ENCODE measurements around the gene IRX6.

Gene IRX6

DNA sequence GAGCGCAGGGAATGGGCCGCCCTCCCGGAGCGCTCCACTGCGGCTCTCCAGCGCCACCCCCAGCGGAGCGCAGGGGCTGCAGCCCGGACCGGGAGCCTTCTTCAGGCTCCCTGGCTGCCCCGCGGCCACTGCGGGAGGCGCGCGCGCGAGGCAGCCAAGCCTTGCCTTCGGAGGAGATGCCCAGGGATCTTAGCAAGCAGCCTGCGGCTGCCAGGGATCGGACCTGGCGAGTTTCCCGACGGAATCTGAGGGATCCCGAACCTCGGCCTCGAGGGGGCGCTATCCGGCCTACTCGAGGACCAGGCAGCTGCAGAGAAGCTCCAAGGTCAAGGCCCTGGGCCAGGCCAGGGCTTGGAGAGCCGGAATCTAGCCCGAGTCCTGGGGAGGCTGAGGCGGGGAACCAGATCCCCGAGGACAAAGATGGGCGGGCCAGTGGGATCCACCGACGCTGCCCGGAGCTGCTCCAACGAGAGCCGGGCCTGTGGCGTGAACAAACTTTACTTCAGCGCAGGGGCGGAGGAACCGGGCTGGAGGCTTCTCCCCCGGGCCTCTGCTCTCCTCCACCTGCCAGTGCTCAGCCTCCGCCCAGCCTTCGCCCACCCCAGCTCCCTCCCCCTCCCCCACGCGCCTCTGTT, at the start of gene IRX6:
IRX6 (plus strand) TSS at position 567 of the 635 bp plus-strand sequence. CDS start 889 bp downstream, outside the sequence.
- H3K9me3 Mint-ChIP-seq, result no peaks in the 10 kb centered on the region
- H3K4me1 Mint-ChIP-seq (ENCODE audit: low read depth), result no peaks in the 10 kb centered on the region
- no peak within 1 kb of the TSS for H3K27ac Mint-ChIP-seq
- no peak for DNase-seq (ENCODE audit: low spot score)
- no peak within 1 kb of the TSS for H3K4me3 Mint-ChIP-seq
- no peaks in the 10 kb centered on the region for H3K36me3 Mint-ChIP-seq (ENCODE audit: low read depth)
- H3K27me3 Mint-ChIP-seq (ENCODE audit: low read depth), result peaks cover 48% of the 10 kb centered on the region

DNA sequence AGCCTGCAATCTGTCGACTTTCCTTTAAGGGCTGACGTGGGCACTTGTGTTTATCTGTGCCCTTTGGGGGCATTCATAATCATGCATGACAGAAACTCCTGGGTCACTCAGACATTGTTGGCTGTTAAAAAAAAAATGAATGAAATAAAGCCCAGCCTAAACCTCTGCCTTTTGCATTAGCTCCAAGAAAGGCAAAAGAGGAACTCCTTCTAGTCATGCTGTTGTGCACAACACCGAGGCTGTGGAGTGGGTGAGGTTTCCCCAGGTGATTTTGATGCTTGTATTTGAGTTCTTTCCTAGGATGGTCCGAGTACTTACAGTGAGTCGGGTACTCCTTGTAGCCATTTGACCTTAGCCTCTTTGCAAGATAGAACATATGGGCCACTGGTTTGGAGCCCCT, 49.6 kb upstream of the IRX6 start:
- Mint-ChIP-seq H3K9me3 (no peaks in the 10 kb centered on the region), H3K36me3 (ENCODE audit: low read depth) (no peaks in the 10 kb centered on the region), H3K27ac (no peak overlapping the region), H3K4me1 (ENCODE audit: low read depth) (no peaks in the 10 kb centered on the region), H3K4me3 (no peak overlapping the region), H3K27me3 (ENCODE audit: low read depth) (no peaks in the 10 kb centered on the region)
- DNase-seq (ENCODE audit: low spot score), result no peak

DNA sequence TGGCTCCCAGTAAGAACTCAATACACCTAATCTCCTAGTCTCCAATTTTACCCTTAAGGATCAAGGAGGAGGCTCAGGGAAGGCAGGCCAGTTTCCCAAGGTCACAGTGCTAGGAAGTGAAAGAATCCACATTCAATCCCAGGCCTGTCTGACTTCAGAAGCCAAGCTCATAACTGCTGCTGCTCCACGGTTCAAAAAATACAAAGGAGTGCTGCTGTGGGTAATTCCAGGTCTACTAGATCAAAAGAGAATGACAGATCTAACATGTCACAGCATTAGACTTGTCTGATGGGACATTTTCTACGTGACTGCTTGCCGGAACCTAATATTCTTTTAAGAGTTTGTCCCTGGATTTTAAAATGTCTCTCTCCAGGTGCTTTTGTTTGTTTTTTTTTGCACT, 48.8 kb upstream of the IRX6 start:
- H3K27ac Mint-ChIP-seq, result no peak overlapping the region
- no peak for DNase-seq (ENCODE audit: low spot score)
- H3K4me1 Mint-ChIP-seq (ENCODE audit: low read depth), result no peaks in the 10 kb centered on the region
- H3K4me3 Mint-ChIP-seq, result no peak overlapping the region
- no peaks in the 10 kb centered on the region for H3K36me3 Mint-ChIP-seq (ENCODE audit: low read depth)
- no peaks in the 10 kb centered on the region for H3K9me3 Mint-ChIP-seq
- no peaks in the 10 kb centered on the region for H3K27me3 Mint-ChIP-seq (ENCODE audit: low read depth)

DNA sequence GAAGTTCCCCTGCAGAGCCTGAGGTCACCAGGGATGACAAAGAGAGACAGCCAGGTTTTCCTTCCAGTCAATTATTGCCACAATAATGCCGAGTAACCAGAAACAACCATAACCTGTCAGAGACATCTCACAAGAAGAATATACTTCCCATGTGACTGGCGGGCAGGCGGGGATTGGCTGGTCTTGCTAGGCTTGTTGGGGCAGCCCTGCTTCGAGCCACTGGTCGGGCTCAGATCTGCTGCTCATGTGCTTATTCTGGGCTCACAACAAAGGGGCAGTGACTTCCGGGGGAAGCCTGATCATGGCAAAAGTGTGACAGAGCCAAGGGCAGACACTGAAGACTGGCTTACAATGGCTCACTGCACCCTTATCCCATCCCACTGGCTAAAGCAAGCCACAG, 48.1 kb upstream of the IRX6 start:
- Mint-ChIP-seq H3K4me3 (no peak overlapping the region), H3K4me1 (ENCODE audit: low read depth) (no peaks in the 10 kb centered on the region), H3K9me3 (no peaks in the 10 kb centered on the region), H3K27me3 (ENCODE audit: low read depth) (no peaks in the 10 kb centered on the region), H3K36me3 (ENCODE audit: low read depth) (no peaks in the 10 kb centered on the region), H3K27ac (no peak overlapping the region)
- DNase-seq (ENCODE audit: low spot score), result no peak

DNA sequence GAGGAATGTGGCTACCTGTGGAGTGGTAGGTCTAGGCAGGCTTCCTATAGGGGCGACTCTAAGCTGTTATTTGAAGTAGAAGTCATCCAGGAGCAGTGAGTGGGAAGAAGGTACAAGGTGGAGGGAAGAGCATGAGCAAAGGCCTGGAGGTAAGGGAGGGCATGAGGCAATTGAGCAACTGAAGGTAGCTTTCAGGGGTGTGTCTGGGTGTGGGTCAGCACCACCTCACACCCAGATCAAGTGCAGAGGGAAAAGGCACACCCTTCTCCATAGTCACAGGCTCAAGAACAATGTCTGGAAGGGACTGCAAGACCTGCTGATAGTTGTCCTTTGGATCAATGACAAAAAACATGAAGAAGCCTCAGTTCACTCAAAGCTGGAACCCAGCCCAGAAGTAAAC, 46.5 kb upstream of the IRX6 start:
- H3K9me3 Mint-ChIP-seq, result no peaks in the 10 kb centered on the region
- no peaks in the 10 kb centered on the region for H3K4me1 Mint-ChIP-seq (ENCODE audit: low read depth)
- H3K36me3 Mint-ChIP-seq (ENCODE audit: low read depth), result no peaks in the 10 kb centered on the region
- H3K4me3 Mint-ChIP-seq, result no peak overlapping the region
- DNase-seq (ENCODE audit: low spot score), result no peak
- H3K27ac Mint-ChIP-seq, result no peak overlapping the region
- H3K27me3 Mint-ChIP-seq (ENCODE audit: low read depth), result no peaks in the 10 kb centered on the region

DNA sequence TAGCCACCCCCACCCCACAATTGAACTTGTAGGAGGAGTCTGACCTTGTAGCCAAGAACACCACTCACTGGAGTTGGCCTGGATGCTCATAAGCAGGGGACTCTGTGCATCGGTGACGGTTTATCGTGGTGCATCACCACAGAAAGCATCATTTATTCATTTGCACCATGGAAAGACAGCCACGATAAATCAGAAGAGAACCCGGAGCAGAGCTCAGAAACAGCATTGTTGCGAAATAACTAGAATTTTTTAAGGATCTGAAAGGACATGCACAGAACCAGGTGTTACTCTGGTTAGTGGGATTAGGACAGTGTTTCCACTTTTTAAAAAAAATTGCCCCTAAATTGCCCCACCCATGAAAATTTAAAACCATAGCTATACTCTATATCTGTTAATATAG, 44.4 kb upstream of the IRX6 start:
- H3K9me3 Mint-ChIP-seq, result no peaks in the 10 kb centered on the region
- no peaks in the 10 kb centered on the region for H3K4me1 Mint-ChIP-seq (ENCODE audit: low read depth)
- no peaks in the 10 kb centered on the region for H3K27me3 Mint-ChIP-seq (ENCODE audit: low read depth)
- no peaks in the 10 kb centered on the region for H3K36me3 Mint-ChIP-seq (ENCODE audit: low read depth)
- no peak overlapping the region for H3K27ac Mint-ChIP-seq
- no peak for DNase-seq (ENCODE audit: low spot score)
- H3K4me3 Mint-ChIP-seq, result no peak overlapping the region

DNA sequence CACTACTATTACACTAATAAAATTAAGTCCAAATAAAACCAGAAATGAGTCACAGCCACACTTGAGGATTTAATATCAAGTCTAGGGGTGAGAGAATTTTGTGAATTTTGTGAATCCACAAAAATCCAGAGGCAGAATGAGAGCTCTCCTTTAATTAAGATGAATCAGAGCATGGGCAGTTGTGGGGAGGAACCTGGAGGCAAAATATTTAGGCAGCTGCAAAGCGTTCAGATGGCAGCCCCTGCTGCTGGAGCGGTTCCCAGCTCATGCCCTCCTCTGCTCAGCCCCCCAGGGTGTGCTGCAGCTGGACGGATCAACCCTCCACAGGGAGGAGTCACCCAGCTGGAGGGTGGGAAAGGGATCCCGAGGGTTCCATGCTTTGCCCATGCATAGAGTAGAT, 43.4 kb upstream of the IRX6 start:
- H3K4me1 Mint-ChIP-seq (ENCODE audit: low read depth), result no peaks in the 10 kb centered on the region
- H3K27me3 Mint-ChIP-seq (ENCODE audit: low read depth), result no peaks in the 10 kb centered on the region
- no peak overlapping the region for H3K4me3 Mint-ChIP-seq
- H3K9me3 Mint-ChIP-seq, result no peaks in the 10 kb centered on the region
- no peak overlapping the region for H3K27ac Mint-ChIP-seq
- no peaks in the 10 kb centered on the region for H3K36me3 Mint-ChIP-seq (ENCODE audit: low read depth)
- no peak for DNase-seq (ENCODE audit: low spot score)

DNA sequence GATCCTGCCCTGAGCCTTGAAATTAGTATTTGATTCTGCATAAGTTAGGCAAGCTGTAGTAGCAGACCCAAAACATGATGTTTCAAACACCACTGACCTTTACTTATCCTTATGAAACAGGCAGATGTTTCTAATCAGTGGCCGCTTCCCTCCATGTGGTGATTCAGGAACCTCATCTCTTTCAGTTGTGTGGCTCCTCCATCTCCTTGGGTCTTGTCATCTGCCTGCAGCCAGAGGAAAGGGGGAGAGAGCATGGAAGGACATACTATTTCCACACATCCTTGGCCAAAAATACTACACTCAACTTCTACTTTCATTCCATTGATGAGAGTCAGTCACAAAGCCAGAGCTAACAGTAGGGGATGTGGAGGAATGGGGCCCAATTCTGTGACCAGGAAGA, 41.6 kb upstream of the IRX6 start:
- Mint-ChIP-seq H3K36me3 (ENCODE audit: low read depth) (no peaks in the 10 kb centered on the region), H3K9me3 (no peaks in the 10 kb centered on the region), H3K4me3 (no peak overlapping the region), H3K27me3 (ENCODE audit: low read depth) (no peaks in the 10 kb centered on the region), H3K4me1 (ENCODE audit: low read depth) (no peaks in the 10 kb centered on the region), H3K27ac (no peak overlapping the region)
- no peak for DNase-seq (ENCODE audit: low spot score)

DNA sequence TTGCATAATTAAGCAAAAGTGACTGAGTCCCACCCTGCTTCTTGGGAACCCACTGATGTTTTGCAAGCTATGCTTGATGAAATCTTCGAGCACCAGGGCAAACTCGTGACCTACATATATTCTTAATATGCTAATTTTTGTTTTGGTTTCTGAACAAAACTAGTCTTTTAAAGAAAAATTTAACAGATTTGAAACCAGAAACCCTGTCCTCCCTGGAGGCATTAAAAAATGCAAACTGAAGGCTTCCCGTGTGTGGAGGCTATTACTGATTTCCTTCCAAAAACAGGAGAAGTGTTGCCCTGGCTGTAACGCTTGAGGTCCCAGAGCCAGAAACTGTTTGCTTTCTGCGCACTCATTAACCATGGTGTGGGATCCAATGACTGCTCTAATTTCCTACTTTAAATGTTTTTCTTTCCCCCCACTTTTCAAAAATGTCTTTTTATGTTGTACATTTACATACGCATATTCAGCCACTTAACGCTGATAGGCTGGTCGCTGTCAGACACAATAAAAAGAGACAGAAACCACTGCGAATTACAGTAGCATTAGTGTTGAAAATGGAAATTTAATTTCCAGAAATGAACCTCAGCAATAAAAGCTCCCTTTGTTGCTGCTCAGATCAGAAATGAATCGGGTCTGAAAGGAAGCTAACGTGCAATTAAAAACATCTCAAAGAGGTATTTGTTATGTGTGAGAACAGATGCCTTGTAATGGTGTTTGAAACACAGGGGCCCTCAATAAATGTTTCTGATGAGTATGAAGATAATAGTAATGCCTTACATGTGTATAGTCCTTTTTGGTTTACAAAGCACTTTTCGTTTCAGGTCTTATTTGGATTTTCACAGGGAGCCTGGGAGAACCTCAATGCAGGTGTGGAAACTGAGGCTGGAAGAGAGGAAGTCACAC, 39.9 kb upstream of the IRX6 start:
- DNase-seq (ENCODE audit: low spot score), result no peak
- peaks cover 7% of the 10 kb centered on the region for H3K9me3 Mint-ChIP-seq
- no peak overlapping the region for H3K4me3 Mint-ChIP-seq
- H3K27me3 Mint-ChIP-seq (ENCODE audit: low read depth), result no peaks in the 10 kb centered on the region
- no peaks in the 10 kb centered on the region for H3K36me3 Mint-ChIP-seq (ENCODE audit: low read depth)
- H3K4me1 Mint-ChIP-seq (ENCODE audit: low read depth), result no peaks in the 10 kb centered on the region
- no peak overlapping the region for H3K27ac Mint-ChIP-seq

DNA sequence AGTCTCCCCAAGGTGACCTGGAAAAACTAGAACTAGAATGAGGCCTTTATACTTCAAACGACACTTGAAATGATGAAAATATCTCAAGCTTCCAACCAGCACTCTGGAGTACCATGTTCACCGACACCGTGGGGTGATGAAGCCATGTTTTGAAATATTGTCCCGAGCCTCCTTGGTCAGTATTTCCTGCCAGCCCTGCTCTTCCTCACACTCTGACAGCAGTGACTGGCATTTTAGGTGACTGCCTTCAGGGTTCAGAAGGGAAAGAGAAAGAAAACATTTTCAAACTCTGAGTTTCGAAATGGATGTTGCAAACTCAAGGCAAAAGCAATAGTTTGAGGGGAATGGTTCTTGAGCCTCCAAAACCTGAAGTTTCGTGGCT, 39.3 kb upstream of the IRX6 start:
- H3K36me3 Mint-ChIP-seq (ENCODE audit: low read depth), result no peaks in the 10 kb centered on the region
- H3K4me1 Mint-ChIP-seq (ENCODE audit: low read depth), result no peaks in the 10 kb centered on the region
- H3K27me3 Mint-ChIP-seq (ENCODE audit: low read depth), result no peaks in the 10 kb centered on the region
- no peak for DNase-seq (ENCODE audit: low spot score)
- H3K4me3 Mint-ChIP-seq, result no peak overlapping the region
- H3K9me3 Mint-ChIP-seq, result peaks cover 7% of the 10 kb centered on the region
- H3K27ac Mint-ChIP-seq, result no peak overlapping the region

DNA sequence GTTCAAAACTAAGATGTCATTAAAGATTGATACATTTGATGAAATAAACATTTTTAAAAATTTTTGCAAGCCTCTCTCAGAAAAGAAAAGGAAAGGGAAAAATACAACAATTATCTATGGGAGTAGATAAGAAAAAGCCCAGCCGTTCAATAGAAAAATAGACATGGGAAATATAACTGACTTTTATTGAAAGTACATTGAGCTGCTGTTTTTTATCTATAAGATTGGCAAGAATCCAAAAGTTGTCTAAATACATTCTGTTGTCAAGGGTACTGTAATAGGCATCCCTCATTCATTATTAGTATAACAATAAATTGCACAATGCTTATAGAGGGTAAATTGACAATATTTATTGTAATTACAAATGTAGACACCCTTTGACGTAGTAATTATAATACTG, 38.4 kb upstream of the IRX6 start:
- Mint-ChIP-seq H3K27ac (no peak overlapping the region), H3K27me3 (ENCODE audit: low read depth) (no peaks in the 10 kb centered on the region), H3K4me3 (no peak overlapping the region), H3K36me3 (ENCODE audit: low read depth) (no peaks in the 10 kb centered on the region), H3K9me3 (peaks cover 7% of the 10 kb centered on the region), H3K4me1 (ENCODE audit: low read depth) (no peaks in the 10 kb centered on the region)
- DNase-seq (ENCODE audit: low spot score), result no peak

DNA sequence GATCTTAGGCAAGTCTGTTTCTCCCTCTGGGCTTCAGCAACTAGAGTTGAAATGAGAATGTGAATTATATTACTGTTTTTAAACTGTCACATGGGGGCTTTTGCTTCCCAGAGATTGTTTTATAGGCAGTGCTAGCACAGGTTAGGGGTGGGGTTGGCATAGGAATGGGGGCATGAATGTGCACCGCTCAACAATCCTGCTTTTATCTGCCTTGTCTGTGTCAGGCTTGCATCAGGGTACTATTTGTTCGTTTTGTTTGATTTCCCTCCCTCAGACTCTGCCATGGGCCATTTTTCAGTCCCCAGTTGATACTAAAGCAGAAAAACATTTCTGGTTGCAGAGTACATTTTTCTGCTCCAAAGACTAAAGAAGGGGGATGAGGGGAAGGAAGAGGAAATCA, 34.6 kb upstream of the IRX6 start:
- H3K4me1 Mint-ChIP-seq (ENCODE audit: low read depth), result no peaks in the 10 kb centered on the region
- no peak overlapping the region for H3K4me3 Mint-ChIP-seq
- no peak overlapping the region for H3K27ac Mint-ChIP-seq
- no peaks in the 10 kb centered on the region for H3K27me3 Mint-ChIP-seq (ENCODE audit: low read depth)
- no peaks in the 10 kb centered on the region for H3K36me3 Mint-ChIP-seq (ENCODE audit: low read depth)
- DNase-seq (ENCODE audit: low spot score), result no peak
- H3K9me3 Mint-ChIP-seq, result peaks cover 7% of the 10 kb centered on the region

DNA sequence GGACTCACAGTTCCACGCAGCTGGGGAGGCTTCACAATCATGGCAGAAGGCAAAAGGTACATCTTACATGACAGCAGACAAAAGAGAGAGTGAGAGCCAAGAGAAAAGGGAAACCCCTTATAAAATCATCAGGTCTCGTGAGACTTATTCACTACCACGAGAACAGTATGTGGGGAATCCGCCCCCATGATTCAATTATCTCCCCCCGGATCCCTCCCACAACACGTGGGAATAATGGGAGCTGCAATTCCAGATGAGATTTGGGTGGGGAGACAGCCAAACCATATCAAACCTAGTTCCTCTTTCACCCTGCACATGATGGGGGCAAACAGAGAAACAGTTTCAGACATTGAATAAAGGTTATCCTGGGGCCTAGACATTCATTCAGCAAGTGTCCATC, 32.2 kb upstream of the IRX6 start:
- Mint-ChIP-seq H3K27me3 (ENCODE audit: low read depth) (no peaks in the 10 kb centered on the region), H3K4me3 (no peak overlapping the region), H3K27ac (no peak overlapping the region), H3K36me3 (ENCODE audit: low read depth) (no peaks in the 10 kb centered on the region), H3K4me1 (ENCODE audit: low read depth) (no peaks in the 10 kb centered on the region), H3K9me3 (peaks cover 7% of the 10 kb centered on the region)
- no peak for DNase-seq (ENCODE audit: low spot score)

DNA sequence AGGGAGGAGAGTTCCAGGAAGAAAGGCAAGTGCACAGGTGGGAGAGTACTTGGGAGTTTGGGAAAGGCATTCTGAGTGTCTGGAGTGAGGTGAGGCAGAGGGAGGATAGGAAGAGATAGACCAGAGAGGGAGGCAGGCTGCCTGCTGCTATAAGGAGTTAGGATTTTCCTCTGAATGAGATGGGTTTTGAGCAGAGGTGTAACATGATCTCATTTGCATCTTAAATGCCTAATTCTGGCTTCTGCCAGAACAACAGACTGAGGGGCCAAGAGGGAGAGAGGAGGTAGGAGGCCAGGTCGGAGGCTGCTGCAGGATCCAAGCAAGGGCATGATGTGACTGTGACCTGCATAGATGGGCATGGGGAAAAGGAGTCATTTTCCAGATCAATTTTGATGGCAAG, 31.5 kb upstream of the IRX6 start:
- no peak overlapping the region for H3K27ac Mint-ChIP-seq

DNA sequence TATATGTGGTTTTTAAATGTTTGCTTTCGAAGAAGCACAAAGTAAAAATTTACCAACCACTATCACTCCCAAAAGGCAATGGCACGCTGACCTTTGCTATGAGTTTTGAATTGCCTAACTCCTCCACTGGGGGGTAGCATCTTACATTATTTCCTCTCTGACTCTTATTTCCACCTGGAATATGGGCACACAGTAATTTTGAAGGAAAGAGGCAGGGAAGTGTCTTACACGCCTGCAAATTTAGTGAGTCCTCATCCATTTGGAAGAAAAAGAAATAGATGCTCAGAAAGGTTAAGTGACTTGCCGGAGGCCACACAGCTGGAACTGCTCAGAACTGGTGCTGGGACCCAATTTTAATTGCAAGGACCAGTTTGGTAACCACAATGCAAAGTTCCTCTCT, 29.9 kb upstream of the IRX6 start:
- Mint-ChIP-seq H3K27ac (no peak overlapping the region), H3K9me3 (no peaks in the 10 kb centered on the region), H3K36me3 (ENCODE audit: low read depth) (no peaks in the 10 kb centered on the region), H3K4me3 (no peak overlapping the region), H3K27me3 (ENCODE audit: low read depth) (no peaks in the 10 kb centered on the region), H3K4me1 (ENCODE audit: low read depth) (no peaks in the 10 kb centered on the region)
- no peak for DNase-seq (ENCODE audit: low spot score)

More for the DNA sequence above, 31.5 kb upstream of the IRX6 start:
- DNase-seq (ENCODE audit: low spot score), result no peak
- Mint-ChIP-seq H3K36me3 (ENCODE audit: low read depth) (no peaks in the 10 kb centered on the region), H3K4me3 (no peak overlapping the region), H3K27me3 (ENCODE audit: low read depth) (no peaks in the 10 kb centered on the region), H3K4me1 (ENCODE audit: low read depth) (no peaks in the 10 kb centered on the region), H3K9me3 (peaks cover 7% of the 10 kb centered on the region)

Data from T-helper 2 cell treated with Interferon-gamma antibody and Interleukin-4, amounts not matched to agents 5 μg/mL and 100 μg/mL, for 36 hours (primary cell).